Colonic mucosa (tissue), 4 donors: ENCODE results near the gene TBX10. TPM values are rescaled to one million over a fixed set of nuclear protein-coding genes. Genes with fewer than 3 reads are reported as not detected.
"Not testable (repeated sequence)": the region's sequence is repeated elsewhere in the genome, so short reads cannot be mapped to it uniquely, and the experiment has no call there.

Experiments used
- DNase-seq: peaks from one replicate; pipeline ENCODE4 v3.0.0-alpha.2; 2020
- H3K27ac ChIP-seq: fragments of 200-600 bp; one replicate; pipeline ENCODE4 v1.8.0; 2021
- H3K27me3 ChIP-seq: fragments of 200-600 bp; one replicate; pipeline ENCODE4 v1.8.0; 2021
- H3K36me3 ChIP-seq: fragments of 200-600 bp; one replicate; pipeline ENCODE4 v1.8.0; 2021
- H3K4me1 ChIP-seq: fragments of 200-600 bp; one replicate; pipeline ENCODE4 v1.8.0; 2021; ENCODE audit warnings: mild to moderate bottlenecking
- H3K4me3 ChIP-seq: fragments of 200-600 bp; one replicate; pipeline ENCODE4 v1.8.0; 2021
- H3K9ac ChIP-seq, 2 donors: one replicate each; pipeline ENCODE4 v1.7.0; 2013; ENCODE audit warnings: control low read depth in 2 of 2, low read depth in 2 of 2, low read length in 2 of 2
- H3K9me3 ChIP-seq: fragments of 200-600 bp; one replicate; pipeline ENCODE4 v1.8.0; 2021
- intact Hi-C: fragments of 100-400 bp; cut with DNase I; formaldehyde crosslinking; loops from one replicate; pipeline ENCODE4 v1.14.1; 2022
- total RNA-seq, 2 donors: library from RNA; stranded (reverse); fragmentation: NEBNext Ultra II Directional in 1 of 2; extraction: Animal tissue kit (Norgen Biotek cat#: 25700) in 1 of 2; gene quantifications; one replicate each; pipeline ENCODE4 v1.2.1, GENCODE V29; 2021
- TF ChIP-seq, protein P1 (sequence below): fragments of 200-600 bp; IDR thresholded peaks from one replicate; pipeline ENCODE4 v1.8.0; 2022; ENCODE audit warnings: antibody characterized with exemption, mild to moderate bottlenecking
- donor health status: healthy.
- donor health status: DM: no; HTN: no; CAD: no.
- donor health status: DM: no; HTN: no; CAD: no.

The TBX10 gene
- total RNA-seq, 2 donors from 2014 or later, result 7.8 to 19.3 TPM

DNA sequence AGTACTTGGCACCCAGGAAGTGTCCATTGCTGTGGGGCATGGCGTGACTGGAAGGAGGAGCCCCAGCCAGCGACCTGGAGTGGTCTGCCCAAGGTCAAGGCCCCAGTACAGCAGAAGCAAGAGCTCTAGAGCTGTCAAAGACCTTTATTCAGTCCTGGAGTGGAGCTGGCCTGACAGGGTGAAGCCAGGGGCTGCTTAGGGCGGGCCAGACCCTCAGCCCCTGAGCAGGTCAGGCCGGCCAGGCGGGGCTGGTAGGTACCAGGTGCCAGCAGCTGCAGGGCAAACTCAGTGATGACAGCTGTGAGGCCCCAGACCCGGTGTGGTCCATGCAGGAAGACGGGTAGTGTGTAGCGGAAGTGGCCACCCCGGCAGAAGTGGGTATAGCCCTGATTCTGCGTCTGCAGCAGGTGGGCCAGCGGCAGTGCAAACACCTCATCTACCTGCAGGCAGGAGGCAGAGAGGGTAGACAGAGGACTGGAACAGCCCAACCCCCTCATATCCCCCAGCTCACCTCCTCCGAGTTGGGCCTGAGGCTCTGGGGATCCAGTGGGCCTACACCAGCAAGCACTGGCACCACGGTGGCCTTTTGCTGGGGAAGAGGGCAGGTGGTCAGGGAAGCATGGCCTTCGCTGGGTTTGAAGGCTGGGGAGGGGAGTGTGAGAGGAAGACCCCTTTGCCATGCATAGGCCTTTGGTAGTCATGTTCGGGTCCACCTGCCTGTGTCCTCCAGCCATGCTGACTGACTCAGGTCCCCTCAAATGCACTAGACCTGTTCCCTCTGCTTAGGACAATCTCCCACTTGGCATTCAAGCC is 11.5 kb downstream of the TBX10 start:
- no peaks in the 10 kb centered on the region for H3K27me3 ChIP-seq
- H3K4me3 ChIP-seq, result no peak overlapping the region
- H3K27ac ChIP-seq, result no peak overlapping the region
- intact Hi-C loops, result loop anchor here (5.0 kb wide), 1 partner anchor 34 kb away; no protein-coding TSS in a partner anchor
- DNase-seq, result peak; percentile 22
- no peaks in the 10 kb centered on the region for H3K9me3 ChIP-seq
- H3K4me1 ChIP-seq, result peaks cover 21% of the 10 kb centered on the region
- TF ChIP-seq, protein P1, sequence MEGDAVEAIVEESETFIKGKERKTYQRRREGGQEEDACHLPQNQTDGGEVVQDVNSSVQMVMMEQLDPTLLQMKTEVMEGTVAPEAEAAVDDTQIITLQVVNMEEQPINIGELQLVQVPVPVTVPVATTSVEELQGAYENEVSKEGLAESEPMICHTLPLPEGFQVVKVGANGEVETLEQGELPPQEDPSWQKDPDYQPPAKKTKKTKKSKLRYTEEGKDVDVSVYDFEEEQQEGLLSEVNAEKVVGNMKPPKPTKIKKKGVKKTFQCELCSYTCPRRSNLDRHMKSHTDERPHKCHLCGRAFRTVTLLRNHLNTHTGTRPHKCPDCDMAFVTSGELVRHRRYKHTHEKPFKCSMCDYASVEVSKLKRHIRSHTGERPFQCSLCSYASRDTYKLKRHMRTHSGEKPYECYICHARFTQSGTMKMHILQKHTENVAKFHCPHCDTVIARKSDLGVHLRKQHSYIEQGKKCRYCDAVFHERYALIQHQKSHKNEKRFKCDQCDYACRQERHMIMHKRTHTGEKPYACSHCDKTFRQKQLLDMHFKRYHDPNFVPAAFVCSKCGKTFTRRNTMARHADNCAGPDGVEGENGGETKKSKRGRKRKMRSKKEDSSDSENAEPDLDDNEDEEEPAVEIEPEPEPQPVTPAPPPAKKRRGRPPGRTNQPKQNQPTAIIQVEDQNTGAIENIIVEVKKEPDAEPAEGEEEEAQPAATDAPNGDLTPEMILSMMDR, result no peak
- peak overlapping the region in 1 of 2 donors; percentile 12 for H3K9ac ChIP-seq
- H3K36me3 ChIP-seq, result no peaks in the 10 kb centered on the region

DNA sequence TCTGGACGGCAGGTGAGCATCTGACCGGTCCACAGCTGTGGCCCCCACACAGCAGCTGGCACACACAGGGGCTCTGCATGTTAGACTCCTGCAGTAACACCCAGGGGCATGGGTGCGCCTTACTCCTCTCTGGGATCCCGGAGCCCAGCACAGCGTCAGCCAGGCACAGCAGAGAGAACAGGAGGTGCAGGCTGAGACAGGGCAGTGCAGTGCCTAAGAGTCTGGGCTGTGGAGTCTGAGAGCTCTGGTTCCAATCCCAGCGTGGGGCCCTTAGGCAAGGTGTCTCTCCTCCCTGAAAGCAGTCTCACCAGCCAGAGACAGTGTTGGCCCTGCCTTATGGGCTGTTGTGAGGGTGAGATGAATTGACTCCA is 12.1 kb downstream of the TBX10 start:
- no peak overlapping the region for H3K9ac ChIP-seq
- no peak for DNase-seq
- no peaks in the 10 kb centered on the region for H3K9me3 ChIP-seq
- TF ChIP-seq, protein P1, result no peak
- no peak overlapping the region for H3K4me3 ChIP-seq
- no peaks in the 10 kb centered on the region for H3K27me3 ChIP-seq
- no peak overlapping the region for H3K27ac ChIP-seq
- intact Hi-C loops, result loop anchor here (5.0 kb wide), 1 partner anchor 35 kb away; no protein-coding TSS in a partner anchor
- no peaks in the 10 kb centered on the region for H3K36me3 ChIP-seq
- peaks cover 20% of the 10 kb centered on the region for H3K4me1 ChIP-seq

DNA sequence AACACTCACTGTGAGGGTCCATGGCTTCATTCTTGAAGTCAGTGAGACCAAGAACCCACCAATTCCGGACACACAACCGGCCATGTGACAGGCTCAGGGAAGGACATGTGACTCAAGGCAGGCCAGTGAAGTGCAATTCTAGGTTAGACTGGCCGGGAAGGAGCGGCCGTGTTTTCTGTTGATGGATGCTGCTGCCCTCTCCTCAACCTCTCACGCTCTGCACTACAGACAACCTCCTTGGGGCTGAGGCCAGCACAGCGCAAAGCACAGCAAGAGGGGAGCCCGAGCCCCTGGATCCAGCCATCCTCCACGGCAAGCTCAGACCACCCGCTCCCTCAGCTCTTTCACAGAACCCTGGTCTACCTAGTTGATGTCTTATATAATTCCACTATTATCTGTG is 12.6 kb downstream of the TBX10 start:
- Histone ChIP-seq H3K27ac (no peak overlapping the region), H3K4me1 (peaks cover 16% of the 10 kb centered on the region), H3K9ac (no peak overlapping the region), H3K4me3 (no peak overlapping the region), H3K9me3 (no peaks in the 10 kb centered on the region), H3K27me3 (no peaks in the 10 kb centered on the region), H3K36me3 (no peaks in the 10 kb centered on the region)
- DNase-seq, result no peak
- TF ChIP-seq, protein P1, result no peak
- intact Hi-C loops, result loop anchor here (5.0 kb wide), 1 partner anchor 35 kb away; no protein-coding TSS in a partner anchor

DNA sequence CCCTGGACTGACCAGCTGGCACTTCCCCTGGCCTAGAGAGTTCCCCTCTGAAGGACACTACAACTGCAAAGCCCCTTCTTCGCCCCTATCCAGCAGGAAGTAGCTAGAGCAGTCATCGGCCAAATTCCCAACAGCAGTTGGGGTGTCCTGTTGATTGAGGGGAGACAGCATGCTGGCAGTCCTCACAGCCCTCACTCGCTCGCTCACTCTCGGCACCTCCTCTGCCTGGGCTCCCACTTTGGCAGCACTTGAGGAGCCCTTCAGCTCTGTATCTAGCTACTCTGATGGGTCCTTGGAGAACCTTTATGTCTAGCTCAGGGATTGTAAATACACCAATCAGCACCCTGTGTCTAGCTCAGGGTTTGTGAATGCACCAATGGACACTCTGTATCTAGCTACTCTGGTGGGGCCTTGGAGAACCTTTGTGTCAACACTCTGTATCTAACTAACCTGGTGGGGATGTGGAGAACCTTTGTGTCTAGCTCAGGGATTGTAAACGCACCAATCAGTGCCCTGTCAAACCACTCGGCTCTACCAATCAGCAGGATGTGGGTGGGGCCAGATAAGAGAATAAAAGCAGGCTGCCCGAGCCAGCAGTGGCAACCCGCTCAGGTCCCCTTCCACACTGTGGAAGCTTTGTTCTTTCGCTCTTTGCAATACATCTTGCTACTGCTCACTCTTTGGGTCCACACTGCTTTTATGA is 13.3 kb downstream of the TBX10 start:
- not testable (repeated sequence) for H3K36me3 ChIP-seq, H3K27me3 ChIP-seq, H3K27ac ChIP-seq, H3K4me3 ChIP-seq, H3K4me1 ChIP-seq, H3K9me3 ChIP-seq, DNase-seq, H3K9ac ChIP-seq
- intact Hi-C loops, result loop anchor here (5.0 kb wide), 1 partner anchor 36 kb away; no protein-coding TSS in a partner anchor

DNA sequence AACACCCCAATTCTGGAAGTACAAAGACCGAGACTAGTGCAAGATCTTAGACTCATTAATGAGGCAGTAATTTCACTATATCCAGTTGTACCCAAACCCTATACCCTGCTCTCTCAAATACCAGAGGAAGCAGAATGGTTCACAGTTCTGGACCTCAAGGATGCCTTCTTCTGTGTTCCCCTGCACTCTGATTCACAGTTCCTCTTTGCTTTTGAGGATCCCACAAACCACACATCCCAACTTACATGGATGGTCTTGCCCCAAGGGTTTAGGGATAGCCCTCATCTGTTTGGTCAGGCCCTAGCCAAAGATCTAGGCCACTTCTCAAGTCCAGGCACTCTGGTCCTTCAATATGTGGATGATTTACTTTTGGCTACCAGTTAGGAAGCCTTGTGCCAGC is 15.8 kb downstream of the TBX10 start:
- H3K9me3 ChIP-seq, intact Hi-C loops, H3K9ac ChIP-seq, H3K27me3 ChIP-seq, H3K36me3 ChIP-seq, H3K4me1 ChIP-seq, H3K4me3 ChIP-seq, DNase-seq, H3K27ac ChIP-seq: not testable (repeated sequence)

DNA sequence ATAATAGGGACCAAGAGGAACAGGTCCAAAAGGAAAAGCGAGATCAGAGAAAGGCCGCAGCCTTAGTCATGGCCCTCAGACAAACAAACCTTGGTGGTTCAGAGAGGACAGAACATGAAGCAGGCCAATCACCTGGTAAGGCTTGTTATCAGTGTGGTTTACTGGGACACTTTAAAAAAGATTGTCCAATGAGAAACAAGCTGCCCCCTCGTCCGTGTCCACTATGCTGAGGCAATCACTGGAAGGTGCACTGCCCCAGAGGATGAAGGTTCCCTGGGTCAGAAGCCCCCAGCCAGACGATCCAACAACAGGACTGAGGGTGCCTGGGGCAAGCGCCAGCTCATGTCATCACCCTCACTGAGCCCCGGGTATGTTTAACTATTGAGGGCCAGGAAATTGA is 16.7 kb downstream of the TBX10 start:
- H3K27ac ChIP-seq, H3K4me3 ChIP-seq, intact Hi-C loops, H3K9ac ChIP-seq, H3K27me3 ChIP-seq, H3K9me3 ChIP-seq, H3K36me3 ChIP-seq, DNase-seq, H3K4me1 ChIP-seq: not testable (repeated sequence)

DNA sequence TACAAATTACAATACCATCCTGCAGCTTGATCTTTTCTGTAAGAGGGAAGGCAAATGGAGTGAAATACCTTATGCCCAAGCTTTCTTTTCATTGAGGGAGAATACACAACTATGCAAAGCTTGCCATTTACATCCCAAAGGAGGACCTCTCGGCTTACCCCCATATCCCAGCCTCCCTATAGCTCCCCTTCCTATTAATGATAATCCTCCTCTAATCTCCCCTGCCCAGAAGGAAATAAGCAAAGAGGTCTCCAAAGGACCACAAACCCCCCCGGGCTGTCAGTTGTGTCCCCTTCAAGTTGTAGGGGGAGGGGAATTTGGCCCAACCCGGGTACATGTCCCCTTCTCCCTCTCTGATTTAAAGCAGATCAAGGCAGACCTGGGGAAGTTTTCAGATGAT is 17.6 kb downstream of the TBX10 start:
- H3K4me3 ChIP-seq, H3K27me3 ChIP-seq, H3K9ac ChIP-seq, DNase-seq, intact Hi-C loops, H3K4me1 ChIP-seq, H3K27ac ChIP-seq, H3K9me3 ChIP-seq, H3K36me3 ChIP-seq: not testable (repeated sequence)

DNA sequence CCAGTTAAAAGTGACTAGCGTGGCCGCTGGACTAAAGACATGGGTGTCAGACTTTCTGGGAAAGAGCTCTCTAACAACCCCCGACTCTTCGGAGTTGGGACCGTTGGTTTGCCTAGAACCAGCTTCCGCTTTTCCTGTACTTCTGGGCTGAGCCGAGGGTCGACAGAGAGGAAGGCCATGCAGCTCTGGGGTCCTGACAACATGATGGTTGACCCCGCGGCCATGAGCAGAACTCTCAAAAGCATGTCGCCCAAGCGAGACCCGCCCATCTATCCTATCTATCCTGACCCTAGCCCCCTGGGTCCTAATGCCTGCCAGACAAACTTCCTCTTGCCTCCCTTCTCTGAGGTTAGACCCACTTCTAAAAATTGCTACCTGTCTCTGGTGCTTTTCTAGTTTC is 18.9 kb downstream of the TBX10 start:
- H3K27ac ChIP-seq, DNase-seq, H3K9ac ChIP-seq, H3K4me1 ChIP-seq, H3K27me3 ChIP-seq, intact Hi-C loops, H3K9me3 ChIP-seq, H3K4me3 ChIP-seq, H3K36me3 ChIP-seq: not testable (repeated sequence)

DNA sequence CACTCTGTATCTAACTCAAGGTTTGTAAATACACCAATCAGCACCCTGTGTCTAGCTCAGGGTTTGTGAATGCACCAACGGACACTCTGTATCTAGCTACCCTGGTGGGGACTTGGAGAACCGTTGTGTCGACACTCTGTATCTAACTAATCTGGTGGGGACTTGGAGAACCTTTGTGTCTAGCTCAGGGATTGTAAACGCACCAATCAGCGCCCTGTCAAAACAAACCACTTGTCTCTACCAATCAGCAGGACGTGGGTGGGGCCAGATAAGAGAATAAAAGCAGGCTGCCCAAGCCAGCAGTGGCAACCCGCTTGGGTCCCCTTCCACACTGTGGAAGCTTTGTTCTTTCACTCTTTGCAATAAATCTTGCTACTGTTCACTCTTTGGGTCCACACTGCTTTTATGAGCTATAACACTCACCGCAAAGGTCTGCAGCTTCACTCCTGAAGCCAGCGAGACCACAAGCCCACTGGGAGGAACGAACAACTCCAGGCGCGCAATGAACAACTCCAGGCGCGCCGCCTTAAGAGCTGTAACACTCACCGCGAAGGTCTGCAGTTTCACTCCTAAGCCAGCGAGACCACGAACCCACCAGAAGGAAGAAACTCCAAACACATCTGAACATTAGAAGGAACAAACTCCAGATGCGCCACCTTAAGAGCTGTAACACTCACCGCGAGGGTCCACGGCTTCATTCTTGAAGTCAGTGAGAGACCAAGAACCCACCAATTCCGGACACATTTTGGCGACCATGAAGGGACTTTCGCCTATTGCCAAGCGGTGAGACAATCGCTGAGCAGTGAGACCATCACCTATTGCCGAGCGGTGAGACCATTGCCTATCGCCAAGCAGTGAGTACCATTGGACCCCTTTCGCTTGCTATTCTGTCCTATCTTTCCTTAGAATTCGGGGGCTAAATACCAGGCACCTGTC is 19.6 kb downstream of the TBX10 start:
- H3K4me3 ChIP-seq, H3K9me3 ChIP-seq, intact Hi-C loops, H3K27me3 ChIP-seq, H3K36me3 ChIP-seq, H3K27ac ChIP-seq, DNase-seq, H3K4me1 ChIP-seq, H3K9ac ChIP-seq: not testable (repeated sequence)
